Naive B cell (primary cell): ENCODE results near the gene DNTT. TPM values are rescaled to one million over a fixed set of nuclear protein-coding genes. Genes with fewer than 3 reads are reported as not detected.
"Not testable (repeated sequence)": the region's sequence is repeated elsewhere in the genome, so short reads cannot be mapped to it uniquely, and the experiment has no call there.

Experiments
- ATAC-seq, 2 donors: fragments of 150-1000 bp; cut with Tn5 transposase; 2 replicates each; pipeline ENCODE4 v1.10.0; 2021; ENCODE audit warnings: low read depth in 2 of 2, mild to moderate bottlenecking in 2 of 2, moderate library complexity in 2 of 2
- DNase-seq: peaks from one replicate; pipeline ENCODE4 v3.0.0; 2022
- H3K27ac Mint-ChIP-seq, 6 donors: one replicate each; pipeline ENCODE4 v1.8.0; 2020 to 2022; ENCODE audit warnings: mild to moderate bottlenecking in 6 of 6, mixed read lengths in 6 of 6, moderate library complexity in 5 of 6, inconsistent platforms in 2 of 6
- H3K27me3 Mint-ChIP-seq, 3 donors: one replicate each; pipeline ENCODE4 v1.8.0; 2021 to 2022; ENCODE audit warnings: mixed read lengths in 3 of 3, mild to moderate bottlenecking in 1 of 3
- H3K36me3 Mint-ChIP-seq, 2 donors: one replicate each; pipeline ENCODE4 v1.8.0; 2020 to 2022; ENCODE audit warnings: mixed read lengths in 2 of 2, inconsistent platforms in 1 of 2, mild to moderate bottlenecking in 1 of 2
- H3K4me1 Mint-ChIP-seq, 3 donors: one replicate each; pipeline ENCODE4 v1.8.0; 2020 to 2022; ENCODE audit warnings: mixed read lengths in 3 of 3, inconsistent platforms in 1 of 3, mild to moderate bottlenecking in 1 of 3, moderate library complexity in 1 of 3
- H3K4me3 Mint-ChIP-seq, 8 donors: one replicate each; pipeline ENCODE4 v1.8.0; 2020 to 2022; ENCODE audit warnings: mild to moderate bottlenecking in 8 of 8, mixed read lengths in 8 of 8, moderate library complexity in 8 of 8, inconsistent platforms in 2 of 8
- H3K9me3 Mint-ChIP-seq, 7 donors: one replicate each; pipeline ENCODE4 v1.8.0; 2020 to 2022; ENCODE audit warnings: mixed read lengths in 7 of 7, mild to moderate bottlenecking in 5 of 7, inconsistent platforms in 2 of 7, moderate library complexity in 1 of 7
- polyA plus RNA-seq, 6 donors: library from polyadenylated mRNA; unstranded; fragments of 300-500 nt; fragmentation: Illumina TruSeq; gene quantifications; one replicate each; pipeline ENCODE4 v1.2.3, GENCODE V29; 2021; ENCODE audit warnings: low read depth in 6 of 6

DNTT gene
- polyA plus RNA-seq, 6 donors from 2014 or later = 0.21 TPM; not detected in 5

- peaks cover 0 to 9% (median 9%) of the 10 kb centered on the region in 3 donors for H3K27me3 Mint-ChIP-seq
- H3K27ac Mint-ChIP-seq = peak overlapping the region in 3 of 6 donors; percentile 44 to 75 (median 73)
Measured at GRCh38 chr10:96301616-96302015, 2.6 kb upstream of the DNTT start.

GRCh38 chr10:96305019-96305418 is 785 bp downstream of the DNTT start:
- Mint-ChIP-seq H3K4me3 (no peak overlapping the region), H3K36me3 (no peaks in the 10 kb centered on the region), H3K27me3 (peaks cover 0 to 13% (median 9%) of the 10 kb centered on the region in 3 donors), H3K27ac (peak overlapping the region in 1 of 6 donors; percentile 77), H3K9me3 (no peaks in the 10 kb centered on the region), H3K4me1 (peaks cover 37 to 71% (median 39%) of the 10 kb centered on the region in 3 donors)
- ATAC-seq = no peak
- DNase-seq = no peak

More at GRCh38 chr10:96301616-96302015, 2.6 kb upstream of the DNTT start:
- Mint-ChIP-seq H3K4me3 (peak overlapping the region in 1 of 8 donors; percentile 2), H3K36me3 (no peaks in the 10 kb centered on the region), H3K9me3 (no peaks in the 10 kb centered on the region), H3K4me1 (peaks cover 44 to 79% (median 49%) of the 10 kb centered on the region in 3 donors)
- ATAC-seq (no peak), DNase-seq (no peak)

GRCh38 chr10:96306516-96306915 is 2.3 kb downstream of the DNTT start:
- Mint-ChIP-seq H3K27me3 (peaks cover 0 to 13% (median 9%) of the 10 kb centered on the region in 3 donors), H3K4me3 (peak overlapping the region; percentile 15 to 84 (median 66)), H3K27ac (peak overlapping the region in 3 of 6 donors; percentile 29 to 95 (median 84)), H3K36me3 (no peaks in the 10 kb centered on the region), H3K9me3 (no peaks in the 10 kb centered on the region), H3K4me1 (peaks cover 22 to 57% (median 27%) of the 10 kb centered on the region in 3 donors)
- DNase-seq (peak; percentile 56), ATAC-seq (peak; percentile 96 to 97)

- Mint-ChIP-seq H3K4me1 (peaks cover 20 to 47% (median 25%) of the 10 kb centered on the region in 3 donors), H3K27me3 (peaks cover 0 to 11% (median 4%) of the 10 kb centered on the region in 3 donors), H3K27ac (peak overlapping the region in 1 of 6 donors; percentile 96)
- not testable (repeated sequence) for H3K9me3 Mint-ChIP-seq, H3K4me3 Mint-ChIP-seq, DNase-seq, H3K36me3 Mint-ChIP-seq, ATAC-seq
Measured at GRCh38 chr10:96308854-96309253, 4.6 kb downstream of the DNTT start.

- no peak for DNase-seq
- Mint-ChIP-seq H3K27me3 (peaks cover 0 to 6% (median 4%) of the 10 kb centered on the region in 3 donors), H3K36me3 (no peaks in the 10 kb centered on the region)
Measured at GRCh38 chr10:96309628-96310320, 5.5 kb downstream of the DNTT start.

GRCh38 chr10:96310321-96310669 is 6.1 kb downstream of the DNTT start:
- H3K4me1 Mint-ChIP-seq = peaks cover 15 to 32% (median 18%) of the 10 kb centered on the region in 3 donors
- no peaks in the 10 kb centered on the region for H3K9me3 Mint-ChIP-seq
- H3K36me3 Mint-ChIP-seq = no peaks in the 10 kb centered on the region
- H3K27ac Mint-ChIP-seq = no peak overlapping the region
- peaks cover 0 to 6% (median 4%) of the 10 kb centered on the region in 3 donors for H3K27me3 Mint-ChIP-seq
- no peak overlapping the region for H3K4me3 Mint-ChIP-seq
- no peak for ATAC-seq
- DNase-seq = no peak

More at GRCh38 chr10:96309628-96310320, 5.5 kb downstream of the DNTT start:
- peaks cover 15 to 37% (median 18%) of the 10 kb centered on the region in 3 donors for H3K4me1 Mint-ChIP-seq
- no peaks in the 10 kb centered on the region for H3K9me3 Mint-ChIP-seq
- ATAC-seq = no peak
- no peak overlapping the region for H3K4me3 Mint-ChIP-seq
- H3K27ac Mint-ChIP-seq = no peak overlapping the region

GRCh38 chr10:96311180-96311715 is 7.0 kb downstream of the DNTT start:
- Mint-ChIP-seq H3K36me3 (no peaks in the 10 kb centered on the region), H3K4me3 (no peak overlapping the region), H3K27me3 (peaks cover 4 to 11% (median 7%) of the 10 kb centered on the region in 3 donors), H3K9me3 (no peaks in the 10 kb centered on the region), H3K4me1 (peaks cover 13 to 24% (median 15%) of the 10 kb centered on the region in 3 donors), H3K27ac (peak overlapping the region in 1 of 6 donors; percentile 63)
- DNase-seq (no peak), ATAC-seq (no peak)

- no peaks in the 10 kb centered on the region for H3K36me3 Mint-ChIP-seq
- peaks cover 9 to 15% (median 12%) of the 10 kb centered on the region in 3 donors for H3K27me3 Mint-ChIP-seq
- H3K4me3 Mint-ChIP-seq = no peak overlapping the region
- peaks cover 3 to 18% (median 3%) of the 10 kb centered on the region in 3 donors for H3K4me1 Mint-ChIP-seq
- no peak for DNase-seq
- H3K9me3 Mint-ChIP-seq = no peaks in the 10 kb centered on the region
- ATAC-seq = no peak
- H3K27ac Mint-ChIP-seq = peak overlapping the region in 1 of 6 donors; percentile 27
Measured at GRCh38 chr10:96313344-96313743, 9.1 kb downstream of the DNTT start.

- Mint-ChIP-seq H3K36me3 (no peaks in the 10 kb centered on the region), H3K27me3 (peaks cover 9 to 15% (median 12%) of the 10 kb centered on the region in 3 donors), H3K27ac (no peak overlapping the region), H3K4me3 (no peak overlapping the region), H3K9me3 (no peaks in the 10 kb centered on the region), H3K4me1 (peaks cover 0 to 6% (median 0%) of the 10 kb centered on the region in 3 donors)
- ATAC-seq (no peak), DNase-seq (no peak)
Measured at GRCh38 chr10:96317067-96317833, 13.0 kb downstream of the DNTT start.

- peaks cover 9 to 15% (median 12%) of the 10 kb centered on the region in 3 donors for H3K27me3 Mint-ChIP-seq
- H3K4me1 Mint-ChIP-seq = peaks cover 0 to 6% (median 0%) of the 10 kb centered on the region in 3 donors
- ATAC-seq = no peak
- no peak for DNase-seq
- no peak overlapping the region for H3K4me3 Mint-ChIP-seq
- H3K36me3 Mint-ChIP-seq = no peaks in the 10 kb centered on the region
- no peaks in the 10 kb centered on the region for H3K9me3 Mint-ChIP-seq
- no peak overlapping the region for H3K27ac Mint-ChIP-seq
Measured at GRCh38 chr10:96319754-96320474, 15.7 kb downstream of the DNTT start.

- Mint-ChIP-seq H3K27me3 (peaks cover 0 to 2% (median 1%) of the 10 kb centered on the region in 3 donors), H3K36me3 (no peaks in the 10 kb centered on the region), H3K9me3 (no peaks in the 10 kb centered on the region), H3K4me3 (no peak overlapping the region), H3K27ac (no peak overlapping the region), H3K4me1 (no peaks in the 10 kb centered on the region)
- no peak for DNase-seq
- no peak for ATAC-seq
Measured at GRCh38 chr10:96321822-96322221, 17.6 kb downstream of the DNTT start.

- Mint-ChIP-seq H3K4me3 (no peak overlapping the region), H3K27ac (no peak overlapping the region), H3K9me3 (no peaks in the 10 kb centered on the region), H3K4me1 (no peaks in the 10 kb centered on the region), H3K36me3 (no peaks in the 10 kb centered on the region), H3K27me3 (no peaks in the 10 kb centered on the region)
- DNase-seq = no peak
- ATAC-seq = no peak
Measured at GRCh38 chr10:96322275-96322674, 18.0 kb downstream of the DNTT start.

- peaks cover 0 to 4% (median 0%) of the 10 kb centered on the region in 3 donors for H3K27me3 Mint-ChIP-seq
- no peaks in the 10 kb centered on the region for H3K4me1 Mint-ChIP-seq
- no peaks in the 10 kb centered on the region for H3K9me3 Mint-ChIP-seq
- ATAC-seq = no peak
- no peaks in the 10 kb centered on the region for H3K36me3 Mint-ChIP-seq
- H3K27ac Mint-ChIP-seq = peak overlapping the region in 1 of 6 donors; percentile 35
- H3K4me3 Mint-ChIP-seq = no peak overlapping the region
- no peak for DNase-seq
Measured at GRCh38 chr10:96324447-96324846, 20.2 kb downstream of the DNTT start.
